SK-N-SH treated with all-trans-retinoic acid at 6 μM for 48 hours (cell line): Measurements from ENCODE around the gene SIGLEC8.

Experiments
- ATAC-seq: fragments of 200-7000 bp; cut with Tn5 transposase; 3 replicates; pipeline ENCODE4 v1.9.1; 2020; ENCODE audit warnings: mild to moderate bottlenecking, moderate library complexity
- ARNTL ChIP-seq: fragments of 450-650 bp; formaldehyde crosslinking; IDR thresholded peaks from 2 replicates; pipeline ENCODE4 v1.5.0; 2020; ENCODE audit warnings: low read depth, mild to moderate bottlenecking, moderate library complexity, borderline replicate concordance
- BACH2 ChIP-seq: fragments of 250-450 bp; sonication (Bioruptor Pico); IDR thresholded peaks from 2 replicates; pipeline ENCODE4 v1.9.0; 2021; ENCODE audit warnings: mild to moderate bottlenecking, borderline replicate concordance
- CSDC2 ChIP-seq: fragments of 250-450 bp; sonication (Bioruptor Pico); IDR thresholded peaks from 2 replicates; pipeline ENCODE4 v1.5.0; 2020; ENCODE audit warnings: mild to moderate bottlenecking, moderate library complexity
- ESRRG ChIP-seq: fragments of 250-450 bp; sonication (Bioruptor Pico); IDR thresholded peaks from 2 replicates; pipeline ENCODE4 v1.6.1; 2021; ENCODE audit warnings: mild to moderate bottlenecking
- GLIS3 ChIP-seq: fragments of 250-450 bp; sonication (Bioruptor Pico); IDR thresholded peaks from 2 replicates; pipeline ENCODE4 v1.5.0; 2020; ENCODE audit warnings: mild to moderate bottlenecking, moderate library complexity
- ISL1 ChIP-seq: fragments of 250-450 bp; sonication (Bioruptor Pico); IDR thresholded peaks from 2 replicates; pipeline ENCODE4 v2.1.2; 2022; ENCODE audit warnings: mild to moderate bottlenecking, moderate library complexity
- OSR1 ChIP-seq: fragments of 250-450 bp; sonication (Bioruptor Pico); IDR thresholded peaks from 2 replicates; pipeline ENCODE4 v1.8.0; 2022; ENCODE audit warnings: moderate library complexity, mild to moderate bottlenecking, inconsistent platforms
- PATZ1 ChIP-seq: fragments of 250-450 bp; sonication (Bioruptor Pico); IDR thresholded peaks from 2 replicates; pipeline ENCODE4 v1.8.0; 2020; ENCODE audit warnings: mild to moderate bottlenecking, moderate library complexity, borderline replicate concordance
- POU6F1 ChIP-seq: fragments of 250-450 bp; sonication (Bioruptor Pico); IDR thresholded peaks from 2 replicates; pipeline ENCODE4 v1.8.0; 2021; ENCODE audit warnings: low read depth, mild to moderate bottlenecking, moderate library complexity, borderline replicate concordance
- PPARA ChIP-seq: fragments of 250-450 bp; sonication (Bioruptor Pico); IDR thresholded peaks from 2 replicates; pipeline ENCODE4 v1.5.0; 2020; ENCODE audit warnings: mild to moderate bottlenecking, borderline replicate concordance
- RARB ChIP-seq: fragments of 250-450 bp; sonication (Bioruptor Pico); IDR thresholded peaks from 2 replicates; pipeline ENCODE4 v1.8.0; 2021; ENCODE audit warnings: mild to moderate bottlenecking, moderate library complexity
- SNAI2 ChIP-seq: fragments of 250-450 bp; sonication (Bioruptor Pico); IDR thresholded peaks from 2 replicates; pipeline ENCODE4 v1.5.0; 2020; ENCODE audit warnings: mild to moderate bottlenecking, moderate library complexity
- TCF4 ChIP-seq: fragments of 250-450 bp; sonication (Bioruptor Pico); IDR thresholded peaks from 2 replicates; pipeline ENCODE4 v1.8.0; 2021; ENCODE audit warnings: mild to moderate bottlenecking, moderate library complexity, borderline replicate concordance
- TOX ChIP-seq: fragments of 250-450 bp; sonication (Bioruptor Pico); IDR thresholded peaks from 2 replicates; pipeline ENCODE4 v1.8.0; 2021; ENCODE audit warnings: mild to moderate bottlenecking, moderate library complexity, borderline replicate concordance
- TSHZ2 ChIP-seq: fragments of 250-450 bp; sonication (Bioruptor Pico); IDR thresholded peaks from 2 replicates; pipeline ENCODE4 v1.5.0; 2020; ENCODE audit warnings: mild to moderate bottlenecking, moderate library complexity
- ZC3H10 ChIP-seq: fragments of 250-450 bp; sonication (Bioruptor Pico); IDR thresholded peaks from 2 replicates; pipeline ENCODE4 v1.5.1; 2021; ENCODE audit warnings: mild to moderate bottlenecking, moderate library complexity
- ZFP3 ChIP-seq: fragments of 250-450 bp; sonication (Bioruptor Pico); IDR thresholded peaks from 2 replicates; pipeline ENCODE4 v1.5.0; 2020; ENCODE audit warnings: mild to moderate bottlenecking, moderate library complexity
- ZFP30 ChIP-seq: fragments of 450-650 bp; formaldehyde crosslinking; IDR thresholded peaks from 2 replicates; pipeline ENCODE4 v1.5.0; 2022; ENCODE audit warnings: mild to moderate bottlenecking, moderate library complexity
- ZNF565 ChIP-seq: fragments of 450-650 bp; formaldehyde crosslinking; conservative IDR thresholded peaks from 2 replicates; pipeline ENCODE4 v1.5.0; 2020; ENCODE audit warnings: low read depth, mild to moderate bottlenecking, moderate library complexity
- ZNF8 ChIP-seq: fragments of 450-650 bp; formaldehyde crosslinking; IDR thresholded peaks from 2 replicates; pipeline ENCODE4 v1.5.0; 2020; ENCODE audit warnings: mild to moderate bottlenecking, moderate library complexity
- TF ChIP-seq, protein P1 (sequence below): fragments of 250-450 bp; sonication (Bioruptor Pico); IDR thresholded peaks from 2 replicates; pipeline ENCODE4 v1.5.1; 2021; ENCODE audit warnings: mild to moderate bottlenecking, moderate library complexity
- TF ChIP-seq, protein P2 (sequence below): fragments of 250-450 bp; sonication (Bioruptor Pico); IDR thresholded peaks from 2 replicates; pipeline ENCODE4 v1.5.1; 2020; ENCODE audit warnings: low read depth, mild to moderate bottlenecking, moderate library complexity

Gene SIGLEC8

DNA sequence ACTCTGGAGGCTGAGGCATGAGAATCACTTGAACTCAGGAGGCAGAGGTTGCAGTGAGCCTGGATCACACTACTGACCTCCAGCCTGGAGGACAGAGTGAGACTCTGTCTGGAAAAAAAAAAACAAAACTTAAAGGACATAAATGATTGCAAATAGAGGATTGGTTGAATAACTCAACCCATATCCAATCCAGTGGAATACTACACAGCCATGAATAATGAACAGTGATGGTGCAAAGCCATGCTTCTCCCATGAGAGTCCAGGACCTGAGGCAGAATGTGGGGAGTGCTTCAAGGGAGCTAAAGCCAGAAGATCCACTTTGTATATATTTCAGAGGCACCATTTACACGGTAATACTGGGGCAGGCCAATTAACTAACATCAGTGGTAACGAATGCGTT, 17.9 kb upstream of the SIGLEC8 start (continued):
- no peak for TF ChIP-seq ESRRG
- TF ChIP-seq ZC3H10 (CRISPR knock-in tag) = no peak
- TF ChIP-seq ZFP30 (CRISPR knock-in tag) = no peak
- TF ChIP-seq, protein P1, sequence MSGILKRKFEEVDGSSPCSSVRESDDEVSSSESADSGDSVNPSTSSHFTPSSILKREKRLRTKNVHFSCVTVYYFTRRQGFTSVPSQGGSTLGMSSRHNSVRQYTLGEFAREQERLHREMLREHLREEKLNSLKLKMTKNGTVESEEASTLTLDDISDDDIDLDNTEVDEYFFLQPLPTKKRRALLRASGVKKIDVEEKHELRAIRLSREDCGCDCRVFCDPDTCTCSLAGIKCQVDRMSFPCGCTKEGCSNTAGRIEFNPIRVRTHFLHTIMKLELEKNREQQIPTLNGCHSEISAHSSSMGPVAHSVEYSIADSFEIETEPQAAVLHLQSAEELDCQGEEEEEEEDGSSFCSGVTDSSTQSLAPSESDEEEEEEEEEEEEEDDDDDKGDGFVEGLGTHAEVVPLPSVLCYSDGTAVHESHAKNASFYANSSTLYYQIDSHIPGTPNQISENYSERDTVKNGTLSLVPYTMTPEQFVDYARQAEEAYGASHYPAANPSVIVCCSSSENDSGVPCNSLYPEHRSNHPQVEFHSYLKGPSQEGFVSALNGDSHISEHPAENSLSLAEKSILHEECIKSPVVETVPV (CRISPR knock-in tag) = no peak
- TF ChIP-seq RARB (CRISPR knock-in tag) = no peak
- TF ChIP-seq BACH2 (CRISPR knock-in tag) = no peak
- TF ChIP-seq CSDC2 = no peak

- TF ChIP-seq TCF4 (CRISPR knock-in tag) = no peak
- no peak for TF ChIP-seq CSDC2
- TF ChIP-seq TSHZ2 = no peak
- no peak for TF ChIP-seq ZNF565 (CRISPR knock-in tag)
- no peak for TF ChIP-seq ZFP3 (CRISPR knock-in tag)
- TF ChIP-seq OSR1 = no peak
- TF ChIP-seq ARNTL = no peak
- TF ChIP-seq PPARA (CRISPR knock-in tag) = no peak
- TF ChIP-seq ZFP30 (CRISPR knock-in tag) = no peak
- no peak for TF ChIP-seq PATZ1
- TF ChIP-seq GLIS3 (CRISPR knock-in tag) = no peak
- TF ChIP-seq RARB (CRISPR knock-in tag) = no peak
- TF ChIP-seq ZNF8 = no peak
- TF ChIP-seq ISL1 (CRISPR knock-in tag) = no peak
- TF ChIP-seq, protein P1 (CRISPR knock-in tag) = no peak
- TF ChIP-seq ZC3H10 (CRISPR knock-in tag) = no peak
- TF ChIP-seq, protein P2, sequence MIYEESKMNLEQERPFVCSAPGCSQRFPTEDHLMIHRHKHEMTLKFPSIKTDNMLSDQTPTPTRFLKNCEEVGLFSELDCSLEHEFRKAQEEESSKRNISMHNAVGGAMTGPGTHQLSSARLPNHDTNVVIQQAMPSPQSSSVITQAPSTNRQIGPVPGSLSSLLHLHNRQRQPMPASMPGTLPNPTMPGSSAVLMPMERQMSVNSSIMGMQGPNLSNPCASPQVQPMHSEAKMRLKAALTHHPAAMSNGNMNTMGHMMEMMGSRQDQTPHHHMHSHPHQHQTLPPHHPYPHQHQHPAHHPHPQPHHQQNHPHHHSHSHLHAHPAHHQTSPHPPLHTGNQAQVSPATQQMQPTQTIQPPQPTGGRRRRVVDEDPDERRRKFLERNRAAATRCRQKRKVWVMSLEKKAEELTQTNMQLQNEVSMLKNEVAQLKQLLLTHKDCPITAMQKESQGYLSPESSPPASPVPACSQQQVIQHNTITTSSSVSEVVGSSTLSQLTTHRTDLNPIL (CRISPR knock-in tag) = no peak
- TF ChIP-seq TOX (CRISPR knock-in tag) = no peak
- TF ChIP-seq SNAI2 = no peak
- TF ChIP-seq, all 23 proteins: peak for 0
- ATAC-seq = peak; percentile 94
These were observed 14.9 kb upstream of the SIGLEC8 start for GRCh38 chr19:51473009-51473707.

GRCh38 chr19:51472607-51473006, 14.4 kb upstream of the SIGLEC8 start:
- TF ChIP-seq ARNTL (no peak), SNAI2 (no peak), ZFP3 (CRISPR knock-in tag) (no peak), ESRRG (no peak), PATZ1 (no peak), PPARA (CRISPR knock-in tag) (no peak), CSDC2 (no peak), ZFP30 (CRISPR knock-in tag) (no peak), POU6F1 (CRISPR knock-in tag) (no peak), TOX (CRISPR knock-in tag) (no peak)
- ATAC-seq = no peak; the same call in 2 of the 3 replicates
